ENCODE results near the gene TRMU. TPM values are rescaled to one million over a fixed set of nuclear protein-coding genes. Genes with fewer than 3 reads are reported as not detected.

The TRMU gene
- total and polyA plus RNA-seq, 4 donors: 24.1 to 42.3 (median 34.0) TPM

DNA sequence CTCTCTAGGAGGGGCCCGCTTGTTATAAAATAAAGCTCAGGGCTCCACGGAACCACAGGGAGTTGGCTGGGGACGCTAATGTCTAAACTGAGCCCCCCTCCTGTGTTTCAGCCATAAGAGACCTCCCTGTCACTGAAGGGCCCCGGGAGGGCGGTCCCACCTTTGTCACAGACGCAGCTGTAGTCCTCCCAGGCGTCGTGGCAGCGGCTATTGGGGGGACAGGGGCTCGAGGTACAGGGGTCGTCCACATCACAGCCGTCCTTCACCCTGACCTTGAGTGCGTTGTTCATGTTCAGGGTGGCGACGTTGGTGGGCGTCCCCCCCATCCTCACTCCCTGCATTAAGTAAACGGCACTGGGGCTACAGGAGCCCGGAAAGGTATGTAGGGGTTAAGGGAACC is 62.0 kb downstream of the TRMU start:
- 78 to 90% methylated on average over 18 of the region's 18 CpGs for WGBS, 2 donors
- DNase-seq: no peak

DNA sequence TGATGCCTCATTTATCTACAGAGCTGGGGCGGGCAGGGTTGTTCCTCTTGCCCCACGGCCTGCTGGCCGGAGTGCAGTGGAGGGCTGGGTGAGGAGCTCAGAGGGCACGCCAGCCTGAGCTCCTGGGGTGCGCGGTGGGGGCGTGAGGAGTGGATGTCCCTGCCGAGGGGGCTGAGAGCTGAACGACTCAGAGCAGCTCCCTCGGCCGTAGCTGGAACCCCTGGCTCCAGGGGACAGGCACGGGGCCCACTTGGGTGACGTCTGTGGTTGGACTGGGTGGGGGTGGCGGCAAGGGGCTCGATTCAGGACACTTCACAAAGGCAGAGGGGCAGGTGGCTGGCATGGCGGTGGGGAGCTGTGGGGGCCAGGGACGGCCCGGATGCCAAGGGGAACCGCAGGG is 62.4 kb downstream of the TRMU start:
- H3K4me1 ChIP-seq (ENCODE audit: control insufficient read depth in 5 of 5, insufficient read depth in 5 of 5, low read length in 5 of 5): no peaks in the 10 kb centered on the region
- no peaks in the 10 kb centered on the region for H3K27me3 ChIP-seq (ENCODE audit: control insufficient read depth in 3 of 3, insufficient read depth in 3 of 3, low read length in 2 of 3)
- WGBS, 2 donors: 80 to 90% methylated on average over 19 of the region's 19 CpGs
- ATAC-seq (ENCODE audit: insufficient read depth, low FRiP score) (no peak), DNase-seq (no peak)
- H3K4me3 ChIP-seq: no peak overlapping the region
- no peaks in the 10 kb centered on the region for H3K9me3 ChIP-seq (ENCODE audit: control insufficient read depth in 4 of 4, insufficient read depth in 3 of 4, low read length in 3 of 4)
- no peak overlapping the region for H3K9ac ChIP-seq (ENCODE audit: insufficient read depth in 1 of 2, low read length in 2 of 2)
- peaks cover 0 to 18% (median 0%) of the 10 kb centered on the region in 4 donors for H3K36me3 ChIP-seq (ENCODE audit: control insufficient read depth in 4 of 4, insufficient read depth in 4 of 4, low read length in 4 of 4)
- H3K27ac ChIP-seq (ENCODE audit: low read depth in 1 of 2, low read length in 1 of 2): no peak overlapping the region
- TF ChIP-seq, protein P1, sequence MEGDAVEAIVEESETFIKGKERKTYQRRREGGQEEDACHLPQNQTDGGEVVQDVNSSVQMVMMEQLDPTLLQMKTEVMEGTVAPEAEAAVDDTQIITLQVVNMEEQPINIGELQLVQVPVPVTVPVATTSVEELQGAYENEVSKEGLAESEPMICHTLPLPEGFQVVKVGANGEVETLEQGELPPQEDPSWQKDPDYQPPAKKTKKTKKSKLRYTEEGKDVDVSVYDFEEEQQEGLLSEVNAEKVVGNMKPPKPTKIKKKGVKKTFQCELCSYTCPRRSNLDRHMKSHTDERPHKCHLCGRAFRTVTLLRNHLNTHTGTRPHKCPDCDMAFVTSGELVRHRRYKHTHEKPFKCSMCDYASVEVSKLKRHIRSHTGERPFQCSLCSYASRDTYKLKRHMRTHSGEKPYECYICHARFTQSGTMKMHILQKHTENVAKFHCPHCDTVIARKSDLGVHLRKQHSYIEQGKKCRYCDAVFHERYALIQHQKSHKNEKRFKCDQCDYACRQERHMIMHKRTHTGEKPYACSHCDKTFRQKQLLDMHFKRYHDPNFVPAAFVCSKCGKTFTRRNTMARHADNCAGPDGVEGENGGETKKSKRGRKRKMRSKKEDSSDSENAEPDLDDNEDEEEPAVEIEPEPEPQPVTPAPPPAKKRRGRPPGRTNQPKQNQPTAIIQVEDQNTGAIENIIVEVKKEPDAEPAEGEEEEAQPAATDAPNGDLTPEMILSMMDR (IDR thresholded peaks at IDR 0.05; ENCODE audit: control extremely low read depth, extremely low read depth): no peak

More for the DNA sequence above, 62.0 kb downstream of the TRMU start:
- no peaks in the 10 kb centered on the region for H3K4me1 ChIP-seq (ENCODE audit: control insufficient read depth in 5 of 5, insufficient read depth in 5 of 5, low read length in 5 of 5)
- H3K27ac ChIP-seq (ENCODE audit: low read depth in 1 of 2, low read length in 1 of 2): no peak overlapping the region
- H3K27me3 ChIP-seq (ENCODE audit: control insufficient read depth in 3 of 3, insufficient read depth in 3 of 3, low read length in 2 of 3): no peaks in the 10 kb centered on the region
- no peak overlapping the region for H3K4me3 ChIP-seq
- H3K9me3 ChIP-seq (ENCODE audit: control insufficient read depth in 4 of 4, insufficient read depth in 3 of 4, low read length in 3 of 4): no peaks in the 10 kb centered on the region
- peaks cover 0 to 18% (median 0%) of the 10 kb centered on the region in 4 donors for H3K36me3 ChIP-seq (ENCODE audit: control insufficient read depth in 4 of 4, insufficient read depth in 4 of 4, low read length in 4 of 4)
- TF ChIP-seq, protein P1 (IDR thresholded peaks at IDR 0.05; ENCODE audit: control extremely low read depth, extremely low read depth): no peak
- no peak for ATAC-seq (ENCODE audit: insufficient read depth, low FRiP score)
- no peak overlapping the region for H3K9ac ChIP-seq (ENCODE audit: insufficient read depth in 1 of 2, low read length in 2 of 2)

GRCh38 chr22:46399251-46400024 is 63.9 kb downstream of the TRMU start:
- Histone ChIP-seq H3K4me1 (ENCODE audit: control insufficient read depth in 5 of 5, insufficient read depth in 5 of 5, low read length in 5 of 5) (no peaks in the 10 kb centered on the region), H3K9ac (ENCODE audit: insufficient read depth in 1 of 2, low read length in 2 of 2) (no peak overlapping the region), H3K36me3 (ENCODE audit: control insufficient read depth in 4 of 4, insufficient read depth in 4 of 4, low read length in 4 of 4) (peaks cover 0 to 15% (median 0%) of the 10 kb centered on the region in 4 donors), H3K27ac (ENCODE audit: low read depth in 1 of 2, low read length in 1 of 2) (no peak overlapping the region), H3K9me3 (ENCODE audit: control insufficient read depth in 4 of 4, insufficient read depth in 3 of 4, low read length in 3 of 4) (no peaks in the 10 kb centered on the region), H3K4me3 (no peak overlapping the region), H3K27me3 (ENCODE audit: control insufficient read depth in 3 of 3, insufficient read depth in 3 of 3, low read length in 2 of 3) (no peaks in the 10 kb centered on the region)
- WGBS, 2 donors: 88 to 89% methylated on average over 16 of the region's 16 CpGs
- ATAC-seq (ENCODE audit: insufficient read depth, low FRiP score): no peak
- TF ChIP-seq, protein P1 (IDR thresholded peaks at IDR 0.05; ENCODE audit: control extremely low read depth, extremely low read depth): no peak
- no peak for DNase-seq

Measured in lung (tissue), 12 donors.